GM19438 (cell line): ENCODE measurements around the gene PCYT1A.
"Not testable (repeated sequence)": the region's sequence is repeated elsewhere in the genome, so short reads cannot be mapped to it uniquely, and the experiment has no call there.

ENCODE experiments used
- ATAC-seq: cut with Tn5 transposase; IDR thresholded peaks from one replicate; pipeline ENCODE4 v1.9.1; 2021; ENCODE audit warnings: low read depth; ENCODE audit not compliant: unreplicated experiment

The PCYT1A gene

GRCh38 chr3:196197524-196197923 lies 90.0 kb downstream of the PCYT1A start:
- ATAC-seq = no peak

- no peak for ATAC-seq
Observed at GRCh38 chr3:196195664-196196265, 91.8 kb downstream of the PCYT1A start.

GRCh38 chr3:196194542-196194915 lies 93.0 kb downstream of the PCYT1A start:
- no peak for ATAC-seq

DNA sequence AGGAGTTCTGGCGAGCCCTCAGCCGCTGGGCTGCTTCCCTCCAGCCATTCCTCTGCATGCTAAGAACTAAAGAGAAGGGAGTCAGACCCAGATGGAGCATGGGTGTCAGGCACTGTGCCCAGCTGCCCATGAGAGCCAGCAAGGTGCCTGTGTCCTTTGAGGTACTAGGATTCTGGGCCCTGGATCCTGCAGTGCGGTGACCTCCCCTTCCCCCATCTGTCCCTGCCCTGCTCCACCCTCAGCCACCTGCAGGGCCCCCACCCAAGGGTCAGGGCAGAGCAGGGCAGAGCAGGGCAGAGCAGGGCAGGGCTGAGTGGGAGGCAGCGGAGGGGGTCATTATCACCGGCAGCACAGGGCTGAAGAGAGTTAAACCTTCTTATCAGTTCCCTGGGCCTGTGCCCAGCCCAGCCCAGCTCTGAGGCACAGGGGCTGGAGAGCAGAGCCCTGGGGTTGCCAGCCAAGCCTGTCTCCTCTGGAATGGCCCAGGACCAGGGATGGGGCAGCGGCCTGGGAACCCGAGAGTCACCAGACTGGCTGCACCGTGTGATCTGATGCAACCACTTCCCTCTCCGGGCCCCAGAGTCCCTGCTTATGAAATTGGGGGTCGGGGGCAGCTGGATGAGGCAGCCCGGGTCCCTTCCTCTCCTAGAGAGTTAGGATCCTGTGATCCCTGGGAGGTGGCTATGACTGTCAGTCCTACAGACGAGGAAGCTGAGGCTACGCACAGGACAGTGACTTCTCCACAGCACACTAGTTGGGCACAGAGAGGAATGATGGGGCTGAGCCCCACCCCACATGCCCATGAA lies 93.6 kb downstream of the PCYT1A start:
- no peak for ATAC-seq

GRCh38 chr3:196193133-196193735 lies 94.3 kb downstream of the PCYT1A start:
- no peak for ATAC-seq

DNA sequence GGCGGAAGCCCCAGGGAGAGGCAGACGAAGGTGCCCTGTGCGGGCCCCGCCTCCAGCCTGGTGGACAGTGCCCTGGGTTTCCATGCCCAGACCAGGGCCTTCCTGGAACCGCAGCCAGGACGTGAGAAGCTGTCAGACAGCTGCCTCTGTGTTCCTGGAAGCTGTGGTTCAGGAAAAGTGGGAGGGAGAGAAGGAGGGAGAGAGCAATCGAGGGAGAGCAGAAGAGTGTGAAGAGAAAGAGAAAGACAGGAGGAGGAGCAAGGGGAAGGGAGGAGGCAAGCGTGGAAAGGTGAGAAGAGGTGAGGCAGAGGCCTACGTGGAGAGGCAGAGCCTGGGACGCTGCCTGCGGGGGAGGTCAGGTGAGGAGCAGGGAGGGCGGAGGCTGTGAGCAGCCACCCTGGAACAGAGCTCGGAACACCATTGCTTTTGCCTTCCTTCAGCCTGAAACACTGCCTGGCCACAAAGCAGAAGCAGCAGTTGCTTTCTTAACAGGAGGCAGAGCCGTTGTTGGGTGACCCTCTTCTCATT lies 94.9 kb downstream of the PCYT1A start:
- peak; percentile 22 for ATAC-seq

DNA sequence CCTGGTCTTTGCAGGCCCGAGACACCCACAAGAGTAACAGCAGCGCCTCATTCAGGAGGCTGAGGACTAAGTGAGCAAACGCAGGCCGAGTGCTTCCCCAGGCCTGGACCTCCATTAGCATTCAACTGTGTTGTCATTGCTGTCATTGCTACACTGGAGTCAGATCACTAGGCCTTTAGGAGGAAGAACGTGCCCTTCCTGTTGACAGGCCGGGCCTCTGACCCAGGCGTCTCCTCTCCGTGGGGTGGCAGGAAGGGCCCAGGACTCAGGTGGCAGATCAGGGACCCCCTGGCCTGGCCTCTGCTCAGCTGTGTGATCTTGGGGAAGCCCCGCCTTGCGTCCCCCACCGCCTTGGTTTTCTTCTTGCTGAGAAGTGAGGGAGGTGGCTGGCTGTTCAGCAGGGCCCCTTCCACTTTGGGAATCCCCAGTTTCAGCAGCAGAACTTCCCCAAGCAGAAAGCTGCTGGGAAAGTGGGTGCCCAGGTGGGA lies 95.4 kb downstream of the PCYT1A start:
- peak; percentile 46 for ATAC-seq

DNA sequence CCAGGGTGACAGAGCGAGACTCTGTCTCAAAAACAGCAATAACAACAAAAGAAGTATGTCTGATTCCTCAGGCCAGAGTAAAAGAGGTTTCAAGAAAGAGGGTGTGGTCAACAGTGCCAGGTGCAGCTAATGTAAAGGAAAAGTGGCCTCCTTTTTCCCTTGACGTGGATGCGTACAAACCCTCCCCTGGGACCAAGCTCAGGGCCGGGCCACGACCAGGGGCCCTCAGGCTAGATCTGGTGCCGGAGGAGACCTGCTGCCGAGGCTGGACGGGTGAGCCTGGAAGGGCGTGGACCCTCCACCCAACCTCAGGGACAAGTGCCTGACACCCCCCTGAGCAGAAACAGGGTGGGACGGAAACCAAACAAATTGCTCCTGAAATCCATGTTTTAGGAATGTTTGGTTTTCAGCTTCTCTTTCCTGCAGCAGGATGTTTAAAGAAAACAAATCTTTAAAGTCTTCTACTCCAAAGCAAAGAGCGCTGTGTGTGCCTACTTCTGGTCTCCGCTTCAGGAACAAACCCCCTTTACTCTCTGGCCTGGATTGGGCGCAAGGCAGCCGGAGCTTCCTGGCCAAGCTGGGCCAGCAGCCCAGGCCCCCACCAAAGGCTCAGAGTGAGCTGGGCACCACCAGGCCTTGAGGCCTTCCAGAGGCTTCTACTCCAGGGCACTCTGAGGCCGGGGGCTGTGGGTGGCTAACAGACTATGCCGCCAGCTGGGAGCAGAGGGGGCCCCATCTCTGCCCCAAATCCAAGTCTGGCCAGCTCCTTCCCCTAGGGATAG lies 97.8 kb downstream of the PCYT1A start:
- no peak for ATAC-seq

DNA sequence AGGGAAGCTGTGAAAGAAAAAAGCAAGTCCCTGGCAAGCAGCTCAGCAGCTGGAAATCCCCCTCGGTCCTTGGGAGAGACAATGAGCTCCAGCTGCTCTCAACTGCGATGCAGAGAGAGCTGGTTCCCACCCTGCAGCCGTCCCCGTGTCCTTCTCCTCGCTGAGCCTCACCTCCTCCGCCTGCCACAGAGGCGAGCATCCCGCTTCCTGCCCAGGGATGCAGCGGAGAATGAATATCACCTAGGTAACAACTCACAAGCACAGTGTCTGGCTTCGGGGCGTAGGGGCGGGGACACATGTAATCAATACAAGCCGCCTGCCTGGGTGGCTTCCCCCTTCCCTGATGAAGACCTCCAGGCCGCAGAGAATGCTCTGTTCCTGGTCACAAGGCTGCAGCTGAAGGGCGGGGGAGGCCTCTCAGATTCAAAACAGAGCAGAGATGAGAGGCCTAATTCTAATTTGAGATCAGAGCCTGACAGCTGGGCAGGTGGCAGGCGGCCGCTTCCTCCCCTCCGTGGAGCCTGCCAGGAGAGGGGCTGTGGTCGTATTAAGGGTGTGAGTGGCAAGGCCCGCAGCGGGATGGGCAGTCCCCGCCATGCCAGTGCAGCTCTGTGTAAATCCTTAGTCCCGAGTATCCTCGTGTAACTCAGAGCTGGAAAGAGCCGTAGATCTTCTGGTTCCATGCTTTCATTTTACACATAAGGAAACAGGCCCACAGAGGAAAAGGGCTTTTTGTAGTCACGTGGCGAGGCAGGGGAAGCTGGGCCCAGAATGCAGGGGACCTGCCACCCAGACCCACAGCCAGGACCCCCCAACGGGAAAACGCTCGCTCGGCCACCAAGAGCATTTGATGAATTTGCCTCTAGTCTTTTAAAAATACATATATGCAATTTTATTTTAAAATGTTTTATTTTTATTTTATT lies 100.6 kb downstream of the PCYT1A start:
- ATAC-seq = no peak

DNA sequence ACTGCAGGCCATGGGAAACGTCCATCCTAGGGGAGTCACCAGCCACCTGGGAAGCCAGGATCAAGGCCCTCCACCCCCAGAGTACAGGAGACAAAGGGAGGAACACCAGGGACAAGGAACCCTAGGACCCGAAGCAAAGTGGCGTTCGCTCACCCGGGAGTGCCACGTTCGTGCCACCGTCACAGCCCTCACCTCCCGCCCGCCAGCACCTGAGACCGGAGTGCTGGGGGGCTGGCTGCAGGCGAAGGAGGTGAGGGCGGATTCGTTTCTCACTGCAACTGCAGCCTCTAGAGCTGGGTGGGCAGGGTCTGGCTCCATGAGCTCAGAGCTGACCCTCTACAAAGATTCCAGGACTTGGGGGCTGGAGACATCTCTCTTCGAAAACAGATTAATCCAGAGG lies 102.6 kb downstream of the PCYT1A start:
- ATAC-seq = no peak

DNA sequence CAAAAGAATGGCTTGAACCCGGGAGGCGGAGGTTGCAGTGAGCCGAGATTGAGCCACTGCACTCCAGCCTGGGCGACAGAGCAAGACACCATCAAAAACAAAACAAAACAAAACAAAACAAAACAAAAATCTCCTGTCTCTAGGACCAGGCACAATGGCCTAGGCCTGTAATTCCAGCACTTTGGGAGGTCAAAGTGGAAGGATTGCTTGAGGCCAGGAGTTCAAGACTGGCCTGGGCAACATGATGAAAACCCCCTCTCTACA lies 103.4 kb downstream of the PCYT1A start:
- not testable (repeated sequence) for ATAC-seq

- no peak for ATAC-seq
Observed at GRCh38 chr3:196181127-196181546, 106.4 kb downstream of the PCYT1A start.

GRCh38 chr3:196180346-196180745 lies 107.2 kb downstream of the PCYT1A start:
- ATAC-seq = no peak
